ENCODE data around the gene ZNF618. TPM values are rescaled to one million over a fixed set of nuclear protein-coding genes. Genes with fewer than 3 reads are reported as not detected.

Gene ZNF618, protein sequence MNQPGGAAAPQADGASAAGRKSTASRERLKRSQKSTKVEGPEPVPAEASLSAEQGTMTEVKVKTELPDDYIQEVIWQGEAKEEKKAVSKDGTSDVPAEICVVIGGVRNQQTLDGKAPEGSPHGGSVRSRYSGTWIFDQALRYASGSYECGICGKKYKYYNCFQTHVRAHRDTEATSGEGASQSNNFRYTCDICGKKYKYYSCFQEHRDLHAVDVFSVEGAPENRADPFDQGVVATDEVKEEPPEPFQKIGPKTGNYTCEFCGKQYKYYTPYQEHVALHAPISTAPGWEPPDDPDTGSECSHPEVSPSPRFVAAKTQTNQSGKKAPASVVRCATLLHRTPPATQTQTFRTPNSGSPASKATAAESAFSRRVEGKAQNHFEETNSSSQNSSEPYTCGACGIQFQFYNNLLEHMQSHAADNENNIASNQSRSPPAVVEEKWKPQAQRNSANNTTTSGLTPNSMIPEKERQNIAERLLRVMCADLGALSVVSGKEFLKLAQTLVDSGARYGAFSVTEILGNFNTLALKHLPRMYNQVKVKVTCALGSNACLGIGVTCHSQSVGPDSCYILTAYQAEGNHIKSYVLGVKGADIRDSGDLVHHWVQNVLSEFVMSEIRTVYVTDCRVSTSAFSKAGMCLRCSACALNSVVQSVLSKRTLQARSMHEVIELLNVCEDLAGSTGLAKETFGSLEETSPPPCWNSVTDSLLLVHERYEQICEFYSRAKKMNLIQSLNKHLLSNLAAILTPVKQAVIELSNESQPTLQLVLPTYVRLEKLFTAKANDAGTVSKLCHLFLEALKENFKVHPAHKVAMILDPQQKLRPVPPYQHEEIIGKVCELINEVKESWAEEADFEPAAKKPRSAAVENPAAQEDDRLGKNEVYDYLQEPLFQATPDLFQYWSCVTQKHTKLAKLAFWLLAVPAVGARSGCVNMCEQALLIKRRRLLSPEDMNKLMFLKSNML
- total RNA-seq (10 to 100 TPM in 1 of 2 donors, 1 to 10 TPM in 1; 9.9 to 12.0 TPM), polyA plus RNA-seq (ENCODE audit: insufficient read length in 6 of 6) (10 to 100 TPM; 28.7 to 38.6 (median 36.4) TPM)
- long read RNA-seq, donor 1, full-length matches to known transcripts: 2 of 2 reads
- long read RNA-seq, donor 1, partial matches to known transcripts: 0 of 2 reads
- long read RNA-seq, donor 1, other reads (novel, unspliced or antisense): 0 of 2 reads
- long read RNA-seq, donor 2: 0 reads
- long read RNA-seq, donor 3, full-length matches to known transcripts: 3 of 3 reads
- long read RNA-seq, donor 3, partial matches to known transcripts: 0 of 3 reads
- long read RNA-seq, donor 3, other reads (novel, unspliced or antisense): 0 of 3 reads
- long read RNA-seq, donor 4, partial matches to known transcripts: 0 of 2 reads
- long read RNA-seq, donor 4, other reads (novel, unspliced or antisense): 2 of 2 reads
- long read RNA-seq, donor 5, full-length matches to known transcripts: 2 of 2 reads
- long read RNA-seq, donor 5, partial matches to known transcripts: 0 of 2 reads
- long read RNA-seq, donor 5, other reads (novel, unspliced or antisense): 0 of 2 reads
- long read RNA-seq, donor 6, full-length matches to known transcripts: 1 of 1 reads
- long read RNA-seq, donor 6, partial matches to known transcripts: 0 of 1 reads
- long read RNA-seq, donor 6, other reads (novel, unspliced or antisense): 0 of 1 reads
- long read RNA-seq, donor 7, partial matches to known transcripts: 0 of 1 reads
- long read RNA-seq, donor 7, other reads (novel, unspliced or antisense): 0 of 1 reads
- long read RNA-seq, donor 8: 0 reads
- long read RNA-seq, donor 9: 0 reads
- long read RNA-seq, donor 10, partial matches to known transcripts: 0 of 4 reads
- long read RNA-seq, donor 10, other reads (novel, unspliced or antisense): 4 of 4 reads
- long read RNA-seq, donor 11, full-length matches to known transcripts: 2 of 2 reads
- long read RNA-seq, donor 11, partial matches to known transcripts: 0 of 2 reads
- long read RNA-seq, donor 11, other reads (novel, unspliced or antisense): 0 of 2 reads
- long read RNA-seq, donor 12, full-length matches to known transcripts: 1 of 1 reads
- long read RNA-seq, donor 12, partial matches to known transcripts: 0 of 1 reads
- long read RNA-seq, donor 12, other reads (novel, unspliced or antisense): 0 of 1 reads

DNA sequence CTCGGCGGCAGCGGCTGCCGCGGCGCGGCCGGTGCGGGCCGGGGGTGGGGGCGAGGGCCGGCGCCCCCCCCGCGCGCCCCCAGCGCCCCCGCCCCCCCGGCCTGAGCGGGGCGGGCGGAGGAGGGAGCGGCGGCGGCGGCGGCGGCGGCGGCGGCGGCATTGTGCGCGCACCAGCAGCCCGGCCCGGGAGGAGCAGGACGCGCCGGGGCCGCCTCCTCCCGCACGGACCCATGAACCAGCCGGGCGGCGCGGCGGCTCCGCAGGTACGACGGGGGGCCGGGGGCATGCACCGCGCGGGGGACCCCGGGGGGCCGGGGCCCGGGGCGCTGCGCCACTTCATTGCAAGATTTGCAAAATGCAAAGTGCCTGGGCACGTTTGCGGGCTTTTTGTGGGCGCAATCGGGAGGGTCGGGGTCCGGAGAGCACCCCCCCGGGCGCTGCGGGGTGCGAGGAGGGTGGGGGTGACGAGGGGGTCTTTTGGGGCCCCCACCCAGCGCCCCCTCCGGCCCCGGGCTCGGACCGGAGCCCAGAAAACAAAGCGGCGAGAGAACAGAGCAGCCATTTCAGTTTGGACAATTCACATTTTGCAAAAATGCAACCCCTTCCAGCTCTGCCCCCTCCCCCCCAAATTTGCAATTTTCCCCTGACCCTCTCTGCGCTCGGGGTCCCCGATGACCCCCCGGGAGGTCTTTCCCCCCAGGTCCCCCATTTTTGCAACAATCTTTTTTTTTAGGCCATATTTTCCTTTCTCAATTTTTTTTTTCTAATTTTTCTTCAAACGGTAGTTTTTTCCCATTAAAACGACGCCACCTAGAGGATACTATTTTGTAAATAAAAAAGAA is at the start of gene ZNF618:
Gene ZNF618 (plus strand): TSS at position 159 of the 842 bp plus-strand sequence. CDS start 72 bp downstream, at position 231.
- H3K27ac ChIP-seq: peak within 1 kb of the TSS; percentile 69 to 74
- peaks cover 0 to 15% of the 10 kb centered on the region in 2 donors for H3K27me3 ChIP-seq
- ATAC-seq (peak; percentile 80), DNase-seq (peak in 2 of 4 donors; percentile 49 to 82)
- intact Hi-C loops (cut with DNase I): no loop called here
- no peaks in the 10 kb centered on the region for H3K36me3 ChIP-seq
- no peaks in the 10 kb centered on the region for H3K9me3 ChIP-seq
- H3K4me1 ChIP-seq: peaks cover 9 to 24% of the 10 kb centered on the region in 2 donors
- H3K4me3 ChIP-seq: peak within 1 kb of the TSS; percentile 68 to 72
- TF ChIP-seq, protein P1, sequence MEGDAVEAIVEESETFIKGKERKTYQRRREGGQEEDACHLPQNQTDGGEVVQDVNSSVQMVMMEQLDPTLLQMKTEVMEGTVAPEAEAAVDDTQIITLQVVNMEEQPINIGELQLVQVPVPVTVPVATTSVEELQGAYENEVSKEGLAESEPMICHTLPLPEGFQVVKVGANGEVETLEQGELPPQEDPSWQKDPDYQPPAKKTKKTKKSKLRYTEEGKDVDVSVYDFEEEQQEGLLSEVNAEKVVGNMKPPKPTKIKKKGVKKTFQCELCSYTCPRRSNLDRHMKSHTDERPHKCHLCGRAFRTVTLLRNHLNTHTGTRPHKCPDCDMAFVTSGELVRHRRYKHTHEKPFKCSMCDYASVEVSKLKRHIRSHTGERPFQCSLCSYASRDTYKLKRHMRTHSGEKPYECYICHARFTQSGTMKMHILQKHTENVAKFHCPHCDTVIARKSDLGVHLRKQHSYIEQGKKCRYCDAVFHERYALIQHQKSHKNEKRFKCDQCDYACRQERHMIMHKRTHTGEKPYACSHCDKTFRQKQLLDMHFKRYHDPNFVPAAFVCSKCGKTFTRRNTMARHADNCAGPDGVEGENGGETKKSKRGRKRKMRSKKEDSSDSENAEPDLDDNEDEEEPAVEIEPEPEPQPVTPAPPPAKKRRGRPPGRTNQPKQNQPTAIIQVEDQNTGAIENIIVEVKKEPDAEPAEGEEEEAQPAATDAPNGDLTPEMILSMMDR (IDR thresholded peaks at IDR 0.05): peak; percentile 22 to 46

DNA sequence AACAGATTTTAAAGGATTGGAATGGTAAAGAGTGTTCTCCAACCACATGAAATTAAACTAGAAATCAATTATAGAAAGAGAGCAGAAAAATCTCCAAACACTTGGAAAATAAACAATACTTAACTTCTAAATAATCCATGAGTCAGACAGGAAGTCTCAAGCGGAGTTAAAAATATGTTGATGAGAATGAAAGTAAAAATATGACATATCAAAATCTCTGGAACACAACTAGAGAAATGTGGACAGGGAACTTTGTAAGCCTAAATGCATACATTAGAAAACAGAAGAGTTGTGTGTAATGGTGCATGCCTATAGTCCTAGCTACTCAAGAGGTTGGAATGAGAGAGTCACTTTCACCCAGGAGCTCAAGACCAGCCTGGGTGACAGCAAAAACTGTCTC is 47.9 kb upstream of the ZNF618 start:
- Histone ChIP-seq H3K4me1 (peaks cover 0 to 3% of the 10 kb centered on the region in 2 donors), H3K27ac (no peak overlapping the region), H3K27me3 (no peaks in the 10 kb centered on the region), H3K36me3 (no peaks in the 10 kb centered on the region), H3K9me3 (peaks cover 0 to 29% of the 10 kb centered on the region in 2 donors), H3K4me3 (no peak overlapping the region)
- TF ChIP-seq, protein P1 (IDR thresholded peaks at IDR 0.05): no peak
- intact Hi-C loops (cut with DNase I): no loop called here
- DNase-seq (no peak), ATAC-seq (no peak)

DNA sequence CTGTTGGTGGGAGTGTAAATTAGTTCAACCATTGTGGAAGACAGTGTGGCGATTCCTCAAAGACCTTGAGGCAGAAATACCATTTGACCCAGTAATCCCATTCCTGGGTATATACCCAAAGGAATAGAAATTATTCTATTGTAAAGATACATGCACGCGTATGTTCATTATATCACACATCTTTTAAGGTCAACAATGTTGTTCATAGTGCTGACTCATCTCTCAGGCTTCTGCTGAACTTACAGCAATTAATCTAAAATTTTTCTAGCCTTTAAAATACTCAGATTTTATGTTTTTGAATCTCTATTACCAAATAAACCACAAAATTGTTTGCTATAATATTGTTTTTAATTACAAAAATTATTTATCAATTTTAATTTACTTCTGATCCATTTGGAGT is 38.8 kb upstream of the ZNF618 start:
- DNase-seq: no peak
- TF ChIP-seq, protein P1 (IDR thresholded peaks at IDR 0.05): no peak
- no peaks in the 10 kb centered on the region for H3K4me1 ChIP-seq

More for the DNA sequence above, 38.8 kb upstream of the ZNF618 start:
- H3K9me3 ChIP-seq: peaks cover 0 to 9% of the 10 kb centered on the region in 2 donors
- H3K27ac ChIP-seq: no peak overlapping the region
- H3K36me3 ChIP-seq: no peaks in the 10 kb centered on the region
- ATAC-seq: no peak
- no peaks in the 10 kb centered on the region for H3K27me3 ChIP-seq
- H3K4me3 ChIP-seq: no peak overlapping the region
- intact Hi-C loops (cut with DNase I): no loop called here

Measured in left lung (tissue), 14 donors.